ENCODE results near the gene CMIP.

The CMIP gene

GRCh38 chr16:81497690-81498089 lies 53.1 kb downstream of the CMIP start:
- DNase-seq = peak; percentile 20

- DNase-seq = no peak
Measured at GRCh38 chr16:81498351-81498750, 53.7 kb downstream of the CMIP start.

- DNase-seq = no peak
Measured at GRCh38 chr16:81499576-81500380, 55.2 kb downstream of the CMIP start.

- DNase-seq = no peak
Measured at GRCh38 chr16:81500833-81501521, 56.4 kb downstream of the CMIP start.

- DNase-seq = no peak
Measured at GRCh38 chr16:81502396-81503070, 57.9 kb downstream of the CMIP start.

- no peak for DNase-seq
Measured at GRCh38 chr16:81505011-81505661, 60.5 kb downstream of the CMIP start.

GRCh38 chr16:81509404-81509803 lies 64.8 kb downstream of the CMIP start:
- no peak for DNase-seq

- DNase-seq = no peak
Measured at GRCh38 chr16:81510016-81510415, 65.4 kb downstream of the CMIP start.

- DNase-seq = no peak
Measured at GRCh38 chr16:81511371-81511770, 66.8 kb downstream of the CMIP start.

- no peak for DNase-seq
Measured at GRCh38 chr16:81513204-81514040, 68.8 kb downstream of the CMIP start.

- no peak for DNase-seq
Measured at GRCh38 chr16:81514041-81514559, 69.5 kb downstream of the CMIP start.

- DNase-seq = no peak
Measured at GRCh38 chr16:81514568-81515258, 70.1 kb downstream of the CMIP start.

GRCh38 chr16:81515281-81515680 lies 70.7 kb downstream of the CMIP start:
- DNase-seq = no peak

- no peak for DNase-seq
Measured at GRCh38 chr16:81515721-81516120, 71.1 kb downstream of the CMIP start.

- no peak for DNase-seq
Measured at GRCh38 chr16:81516478-81517149, 72.0 kb downstream of the CMIP start.

GRCh38 chr16:81517150-81517499 lies 72.5 kb downstream of the CMIP start:
- DNase-seq = no peak

- DNase-seq = no peak
Measured at GRCh38 chr16:81517629-81518438, 73.2 kb downstream of the CMIP start.

GRCh38 chr16:81518439-81518757 lies 73.8 kb downstream of the CMIP start:
- DNase-seq = no peak

- DNase-seq = no peak
Measured at GRCh38 chr16:81519301-81520150, 74.9 kb downstream of the CMIP start.

Measured in CD4-positive, alpha-beta T cell treated with Interleukin-10 for 1 hour (primary cell).